Ovary (tissue), 3 donors: ENCODE data around the gene BACH2.

Experiments used
- CTCF ChIP-seq, 3 donors: fragments of 450-650 bp in 2 of 3; fragments of 200-600 bp in 1 of 3; IDR thresholded peaks; one replicate each; pipeline versions ENCODE4 v1.5.1 to v1.8.0; 2016 to 2022; ENCODE audit warnings: antibody characterized with exemption in 3 of 3, mild to moderate bottlenecking in 1 of 3
- EP300 ChIP-seq: sonication (generic); formaldehyde crosslinking; IDR thresholded peaks from one replicate; pipeline ENCODE4 v1.6.1; 2017; ENCODE audit warnings: antibody characterized with exemption
- POLR2A ChIP-seq: fragments of 450-650 bp; IDR thresholded peaks from one replicate; pipeline ENCODE4 v1.6.1; 2017; ENCODE audit warnings: antibody characterized with exemption, mild to moderate bottlenecking, moderate library complexity
- donor health status: DM: no; HTN: no; CAD: no.

DNA sequence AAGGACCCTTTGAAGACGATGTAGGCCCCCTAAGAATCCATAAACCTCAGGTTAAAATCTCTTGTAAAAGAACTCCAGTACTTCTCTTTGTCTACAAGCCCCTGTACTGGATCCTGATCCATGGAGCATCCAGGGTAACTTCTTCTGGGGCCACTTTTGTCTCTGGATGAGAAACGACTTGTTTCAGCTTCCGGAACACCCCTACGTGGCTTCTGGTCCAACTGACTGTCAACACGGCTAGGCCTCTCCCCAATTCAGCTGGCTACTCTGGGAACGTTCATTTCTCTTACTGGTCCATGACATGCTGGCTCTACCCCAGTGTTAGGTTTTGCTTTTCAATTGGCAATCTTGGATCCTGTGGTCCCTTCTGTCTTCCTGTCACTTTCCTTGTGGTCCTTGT lies 198.0 kb downstream of the BACH2 start:
- no peak for TF ChIP-seq CTCF (IDR thresholded peaks at IDR 0.05)
- TF ChIP-seq POLR2A, result no peak
- TF ChIP-seq EP300, result no peak
